HCT116 (cell line): ENCODE data around the gene SIX5. TPM values are rescaled to one million over a fixed set of nuclear protein-coding genes. Genes with fewer than 3 reads are reported as not detected.
"Not testable (repeated sequence)": the region's sequence is repeated elsewhere in the genome, so short reads cannot be mapped to it uniquely, and the experiment has no call there.

ENCODE experiments used
- ATAC-seq: fragments of 200-7000 bp; cut with Tn5 transposase; 2 replicates; pipeline ENCODE4 v1.9.1; 2020; ENCODE audit warnings: mild to moderate bottlenecking, moderate library complexity
- BruUV-seq: library from RNA; stranded (reverse); fragments of 400-500 nt; replicated peaks from 2 replicates; lab custom pipeline; 2021; lab: Mats Ljungman, UMichigan
- CTCF ChIA-PET: fragments of 300-600 bp; sonication (Branson Sonifier 250); formaldehyde crosslinking; loops from one replicate; lab custom pipeline; 2021; ENCODE audit warnings: antibody characterized with exemption; lab: Charles Lee
- POLR2A ChIA-PET: fragments of 300-600, 350-600 bp; sonication (Branson Sonifier 250); formaldehyde crosslinking; loops from one replicate; lab custom pipeline; 2021; ENCODE audit warnings: antibody characterized with exemption; lab: Charles Lee
- RAD21 ChIA-PET, 2 experiments: fragments of 300-600 bp; sonication (Branson Sonifier 250); formaldehyde crosslinking; loops; one replicate each; lab custom pipeline; 2023; ENCODE audit warnings: low total read pairs in 2 of 2; ENCODE audit not compliant: uncharacterized antibody in 2 of 2, unreplicated experiment in 2 of 2, low non-redundant PET in 1 of 2; lab: Charles Lee
- DNase-seq: peaks from one replicate; pipeline ENCODE4 v3.0.0-alpha.2; 2010; ENCODE audit warnings: low read depth, low spot score
- H2AFZ ChIP-seq: fragments of 200-600 bp; shearing (Covaris generic), sonication (generic); 2 replicates; pipeline ENCODE4 v1.6.1; 2017; ENCODE audit warnings: low read depth, mixed run types, mixed read lengths, antibody characterized with exemption, low read length; ENCODE audit not compliant: poor library complexity, severe bottlenecking
- H3K27ac ChIP-seq: 2 replicates; pipeline ENCODE4 v1.5.1; 2012; ENCODE audit warnings: low read depth, low read length
- H3K27me3 ChIP-seq: fragments of 200-600 bp; sonication (generic); 2 replicates; pipeline ENCODE4 v1.6.1; 2016; ENCODE audit warnings: mixed run types, low read length, mixed read lengths; ENCODE audit not compliant: insufficient read depth
- H3K36me3 ChIP-seq, 2 experiments: fragments of 200-500 bp in 1 of 2; fragments of 200-600 bp in 1 of 2; sonication (Bioruptor generic) in 1 of 2; sonication (generic) in 1 of 2; 2 replicates each; pipeline versions ENCODE4 v1.5.1 to v1.6.1; 2014 to 2016; ENCODE audit warnings: low read length in 2 of 2, inconsistent platforms in 1 of 2, mixed read lengths in 1 of 2, mixed run types in 1 of 2; ENCODE audit not compliant: insufficient read depth in 2 of 2, control insufficient read depth in 1 of 2
- H3K4me1 ChIP-seq, 2 experiments: fragments of 200-600 bp in 1 of 2; sonication (generic) in 1 of 2; 2 replicates each; pipeline versions ENCODE4 v1.5.1 to v1.6.1; 2012 to 2017; ENCODE audit warnings: low read length in 2 of 2, inconsistent platforms in 1 of 2, mild to moderate bottlenecking in 1 of 2, mixed read lengths in 1 of 2, mixed run types in 1 of 2, moderate library complexity in 1 of 2; ENCODE audit not compliant: insufficient read depth in 2 of 2, control insufficient read depth in 1 of 2
- H3K4me2 ChIP-seq: fragments of 200-600 bp; sonication (generic); 2 replicates; pipeline ENCODE4 v1.6.1; 2017; ENCODE audit warnings: mixed run types, low read length, mixed read lengths
- H3K4me3 ChIP-seq, 2 experiments: fragments of 200-600 bp in 1 of 2; sonication (generic) in 1 of 2; replicated peaks in 1 of 2; 2 replicates each; pipeline ENCODE4 v1.5.1; 2011 to 2016; ENCODE audit warnings: low read length in 2 of 2, control low read depth in 1 of 2, low read depth in 1 of 2, mild to moderate bottlenecking in 1 of 2, mixed read lengths in 1 of 2, mixed run types in 1 of 2
- H3K79me2 ChIP-seq: fragments of 200-600 bp; sonication (generic); 2 replicates; pipeline ENCODE4 v1.6.1; 2017; ENCODE audit warnings: mild to moderate bottlenecking, mixed run types, low read length, moderate library complexity, mixed read lengths; ENCODE audit not compliant: insufficient read depth
- H3K9ac ChIP-seq: fragments of 200-600 bp; sonication (generic); 2 replicates; pipeline ENCODE4 v1.6.1; 2016; ENCODE audit warnings: low read length, mixed read lengths
- H3K9me2 ChIP-seq: fragments of 200-600 bp; sonication (generic), shearing (Covaris generic); 2 replicates; pipeline ENCODE4 v1.6.1; 2017; ENCODE audit warnings: mixed run types, mild to moderate bottlenecking, moderate library complexity; ENCODE audit not compliant: insufficient read depth
- H3K9me3 ChIP-seq, 2 experiments: fragments of 200-500 bp in 1 of 2; fragments of 200-600 bp in 1 of 2; sonication (Bioruptor generic) in 1 of 2; sonication (generic) in 1 of 2; 2 replicates each; pipeline ENCODE4 v1.6.1; 2014 to 2017; ENCODE audit warnings: low read length in 2 of 2, mixed read lengths in 2 of 2, inconsistent platforms in 1 of 2, low read depth in 1 of 2, mild to moderate bottlenecking in 1 of 2, mixed run types in 1 of 2, moderate library complexity in 1 of 2; ENCODE audit not compliant: control insufficient read depth in 1 of 2, insufficient read depth in 1 of 2
- H4K20me1 ChIP-seq: fragments of 200-600 bp; sonication (generic), shearing (Covaris generic); 2 replicates; pipeline ENCODE4 v1.6.1; 2017; ENCODE audit warnings: mixed run types, mild to moderate bottlenecking, moderate library complexity; ENCODE audit not compliant: insufficient read depth
- CBX3 ChIP-seq: IDR thresholded peaks from 2 replicates; pipeline ENCODE4 v1.6.1; 2012; ENCODE audit warnings: low read depth
- CEBPB ChIP-seq: IDR thresholded peaks from 2 replicates; pipeline ENCODE4 v1.6.1; 2012; ENCODE audit warnings: low read depth
- ELF1 ChIP-seq: IDR thresholded peaks from 2 replicates; pipeline ENCODE4 v1.6.1; 2012; ENCODE audit warnings: low read depth, borderline replicate concordance
- EZH2 ChIP-seq: fragments of 200-600 bp; sonication (generic); IDR thresholded peaks from 2 replicates; pipeline ENCODE4 v1.6.1; 2017; ENCODE audit warnings: antibody characterized with exemption, mixed run types
- EZH2phosphoT487 ChIP-seq: fragments of 200-600 bp; IDR thresholded peaks from 2 replicates; pipeline ENCODE4 v1.6.1; 2018; ENCODE audit warnings: antibody characterized with exemption, borderline replicate concordance
- POLR2AphosphoS5 ChIP-seq: IDR thresholded peaks from 2 replicates; pipeline ENCODE4 v1.6.1; 2011; ENCODE audit warnings: mild to moderate bottlenecking, low read depth, low read length, moderate library complexity
- RAD21 ChIP-seq: IDR thresholded peaks from 2 replicates; pipeline ENCODE4 v1.6.1; 2012; ENCODE audit warnings: low read depth, mild to moderate bottlenecking
- SP1 ChIP-seq: IDR thresholded peaks from 2 replicates; pipeline ENCODE4 v1.6.1; 2012; ENCODE audit warnings: low read depth
- SRF ChIP-seq: IDR thresholded peaks from 2 replicates; pipeline ENCODE4 v1.6.1; 2012; ENCODE audit warnings: low read depth
- TCF7L2 ChIP-seq: IDR thresholded peaks from 2 replicates; pipeline ENCODE4 v1.7.0; 2011; ENCODE audit warnings: borderline replicate concordance, inconsistent platforms; ENCODE audit not compliant: insufficient read depth, insufficient read length; ENCODE audit errors: extremely low read depth
- intact Hi-C: fragments of 100-400 bp; cut with micrococcal nuclease; formaldehyde crosslinking; loops from 2 replicates; pipeline ENCODE4 v1.10.0; 2022
- total RNA-seq: library from RNA; stranded (reverse); gene quantifications from one replicate; pipeline ENCODE4 v1.2.1, GENCODE V29; 2021; ENCODE audit not compliant: unreplicated experiment
- TF ChIP-seq, protein P1 (sequence below), 3 experiments: fragments of 200-600 bp in 1 of 3; sonication (generic) in 1 of 3; IDR thresholded peaks in 2 of 3; conservative IDR thresholded peaks in 1 of 3; 2 replicates each; pipeline ENCODE4 v1.5.1; 2012 to 2017; ENCODE audit warnings: low read depth in 2 of 3, low read length in 2 of 3, antibody characterized with exemption in 1 of 3, borderline replicate concordance in 1 of 3, control low read depth in 1 of 3, mild to moderate bottlenecking in 1 of 3, mixed read lengths in 1 of 3, mixed run types in 1 of 3, moderate library complexity in 1 of 3; ENCODE audit not compliant: insufficient read depth in 1 of 3
- TF ChIP-seq, protein P2 (sequence below): IDR thresholded peaks from 2 replicates; pipeline ENCODE4 v1.6.1; 2012
- TF ChIP-seq, protein P3 (sequence below): IDR thresholded peaks from 2 replicates; pipeline ENCODE4 v1.6.1; 2012
- TF ChIP-seq, protein P4 (sequence below): IDR thresholded peaks from 2 replicates; pipeline ENCODE4 v1.6.1; 2011; ENCODE audit warnings: mild to moderate bottlenecking, low read length, moderate library complexity; ENCODE audit not compliant: insufficient replicate concordance; ENCODE audit errors: extremely low read depth

Gene SIX5
- total RNA-seq, 1 experiment from 2014 or later: 18.3 TPM

DNA sequence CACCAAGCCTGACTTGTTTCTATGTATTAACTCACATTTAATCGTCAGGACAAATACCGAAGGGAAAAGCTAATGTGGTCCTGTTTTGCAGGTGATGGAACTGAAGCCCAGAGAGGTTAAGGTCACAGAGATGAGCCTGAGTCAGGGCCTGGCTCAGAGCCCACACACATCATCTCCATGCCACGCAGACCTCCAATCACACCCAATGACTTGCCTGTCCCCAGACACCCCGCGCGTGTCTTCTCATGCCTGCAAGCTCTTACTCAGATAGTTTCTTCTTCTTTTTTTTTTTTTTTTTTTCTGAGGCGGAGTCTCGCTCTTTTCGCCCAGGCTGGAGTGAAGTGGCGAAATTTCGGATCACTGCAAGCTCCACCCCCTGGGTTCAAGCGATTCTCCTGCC lies 16.4 kb downstream of the SIX5 start:
- H4K20me1 ChIP-seq: no peaks in the 10 kb centered on the region
- no TSS peak for BruUV-seq
- H3K36me3 ChIP-seq: no peaks in the 10 kb centered on the region
- no peak overlapping the region for H3K4me2 ChIP-seq
- no peak overlapping the region for H3K9ac ChIP-seq
- no peaks in the 10 kb centered on the region for H3K9me3 ChIP-seq
- no peaks in the 10 kb centered on the region for H3K4me1 ChIP-seq
- no peaks in the 10 kb centered on the region for H3K79me2 ChIP-seq
- ChIA-PET RAD21 (interaction anchor here in 1 of 2 experiments (0.7 kb wide), 1 partner anchor 14 kb away, joined by 3 read pairs; no protein-coding TSS in a partner anchor), CTCF (no interaction called here), POLR2A (no interaction called here)
- no peak overlapping the region for H2AFZ ChIP-seq
- no peak overlapping the region for H3K4me3 ChIP-seq
- H3K9me2 ChIP-seq: no peaks in the 10 kb centered on the region
- no peaks in the 10 kb centered on the region for H3K27me3 ChIP-seq
- intact Hi-C loops: no loop called here
- DNase-seq (no peak), ATAC-seq (no peak)
- H3K27ac ChIP-seq: no peak overlapping the region
- no peak for TF ChIP-seq SP1
- TF ChIP-seq POLR2AphosphoS5: no peak
- no peak for TF ChIP-seq CEBPB
- TF ChIP-seq ELF1: no peak
- TF ChIP-seq EZH2: no peak
- no peak for TF ChIP-seq EZH2phosphoT487
- TF ChIP-seq, protein P1, sequence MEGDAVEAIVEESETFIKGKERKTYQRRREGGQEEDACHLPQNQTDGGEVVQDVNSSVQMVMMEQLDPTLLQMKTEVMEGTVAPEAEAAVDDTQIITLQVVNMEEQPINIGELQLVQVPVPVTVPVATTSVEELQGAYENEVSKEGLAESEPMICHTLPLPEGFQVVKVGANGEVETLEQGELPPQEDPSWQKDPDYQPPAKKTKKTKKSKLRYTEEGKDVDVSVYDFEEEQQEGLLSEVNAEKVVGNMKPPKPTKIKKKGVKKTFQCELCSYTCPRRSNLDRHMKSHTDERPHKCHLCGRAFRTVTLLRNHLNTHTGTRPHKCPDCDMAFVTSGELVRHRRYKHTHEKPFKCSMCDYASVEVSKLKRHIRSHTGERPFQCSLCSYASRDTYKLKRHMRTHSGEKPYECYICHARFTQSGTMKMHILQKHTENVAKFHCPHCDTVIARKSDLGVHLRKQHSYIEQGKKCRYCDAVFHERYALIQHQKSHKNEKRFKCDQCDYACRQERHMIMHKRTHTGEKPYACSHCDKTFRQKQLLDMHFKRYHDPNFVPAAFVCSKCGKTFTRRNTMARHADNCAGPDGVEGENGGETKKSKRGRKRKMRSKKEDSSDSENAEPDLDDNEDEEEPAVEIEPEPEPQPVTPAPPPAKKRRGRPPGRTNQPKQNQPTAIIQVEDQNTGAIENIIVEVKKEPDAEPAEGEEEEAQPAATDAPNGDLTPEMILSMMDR (IDR thresholded peaks at IDR 0.05 in 2 of 3, conservative IDR thresholded peaks at IDR 0.05 in 1 of 3; ENCODE audit: borderline replicate concordance in 1 of 3, insufficient read depth in 1 of 3, low read depth in 2 of 3, low read length in 2 of 3): no peak
- TF ChIP-seq RAD21: no peak
- TF ChIP-seq TCF7L2: no peak
- TF ChIP-seq, protein P2, sequence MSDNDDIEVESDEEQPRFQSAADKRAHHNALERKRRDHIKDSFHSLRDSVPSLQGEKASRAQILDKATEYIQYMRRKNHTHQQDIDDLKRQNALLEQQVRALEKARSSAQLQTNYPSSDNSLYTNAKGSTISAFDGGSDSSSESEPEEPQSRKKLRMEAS: no peak
- TF ChIP-seq CBX3: no peak
- TF ChIP-seq, protein P3, sequence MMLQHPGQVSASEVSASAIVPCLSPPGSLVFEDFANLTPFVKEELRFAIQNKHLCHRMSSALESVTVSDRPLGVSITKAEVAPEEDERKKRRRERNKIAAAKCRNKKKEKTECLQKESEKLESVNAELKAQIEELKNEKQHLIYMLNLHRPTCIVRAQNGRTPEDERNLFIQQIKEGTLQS: no peak
- TF ChIP-seq SRF: no peak
- TF ChIP-seq, protein P4, sequence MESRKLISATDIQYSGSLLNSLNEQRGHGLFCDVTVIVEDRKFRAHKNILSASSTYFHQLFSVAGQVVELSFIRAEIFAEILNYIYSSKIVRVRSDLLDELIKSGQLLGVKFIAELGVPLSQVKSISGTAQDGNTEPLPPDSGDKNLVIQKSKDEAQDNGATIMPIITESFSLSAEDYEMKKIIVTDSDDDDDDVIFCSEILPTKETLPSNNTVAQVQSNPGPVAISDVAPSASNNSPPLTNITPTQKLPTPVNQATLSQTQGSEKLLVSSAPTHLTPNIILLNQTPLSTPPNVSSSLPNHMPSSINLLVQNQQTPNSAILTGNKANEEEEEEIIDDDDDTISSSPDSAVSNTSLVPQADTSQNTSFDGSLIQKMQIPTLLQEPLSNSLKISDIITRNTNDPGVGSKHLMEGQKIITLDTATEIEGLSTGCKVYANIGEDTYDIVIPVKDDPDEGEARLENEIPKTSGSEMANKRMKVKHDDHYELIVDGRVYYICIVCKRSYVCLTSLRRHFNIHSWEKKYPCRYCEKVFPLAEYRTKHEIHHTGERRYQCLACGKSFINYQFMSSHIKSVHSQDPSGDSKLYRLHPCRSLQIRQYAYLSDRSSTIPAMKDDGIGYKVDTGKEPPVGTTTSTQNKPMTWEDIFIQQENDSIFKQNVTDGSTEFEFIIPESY: no peak

DNA sequence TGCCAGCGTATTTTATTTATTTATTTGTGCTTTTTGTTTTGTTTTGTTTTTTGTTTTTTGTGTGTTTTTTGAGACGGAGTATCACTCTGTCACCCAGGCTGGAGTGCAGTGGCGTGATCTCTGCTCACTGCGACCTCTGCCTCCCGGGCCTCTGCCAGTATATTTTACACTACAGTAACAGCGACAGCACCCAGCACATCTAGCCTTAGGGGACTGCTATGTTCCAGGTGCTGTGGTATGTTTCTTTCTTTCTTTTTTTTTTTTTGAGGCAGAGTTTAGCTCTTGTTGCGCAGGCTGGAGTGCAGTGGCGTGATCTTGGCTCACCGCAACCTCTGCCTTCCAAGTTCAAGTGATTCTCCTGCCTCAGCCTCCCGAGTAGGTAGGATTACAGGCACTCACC lies 17.6 kb downstream of the SIX5 start:
- H3K9ac ChIP-seq, POLR2A ChIA-PET, H3K36me3 ChIP-seq, RAD21 ChIA-PET, H3K27me3 ChIP-seq, H3K79me2 ChIP-seq, intact Hi-C loops, H2AFZ ChIP-seq, DNase-seq, H3K27ac ChIP-seq, CTCF ChIA-PET, H3K9me3 ChIP-seq, H3K9me2 ChIP-seq, ATAC-seq, H4K20me1 ChIP-seq, H3K4me3 ChIP-seq, BruUV-seq, H3K4me2 ChIP-seq, H3K4me1 ChIP-seq: not testable (repeated sequence)
